Liver (tissue), 9 donors: Measurements from ENCODE around the gene VAPB. TPM values are rescaled to one million over a fixed set of nuclear protein-coding genes. Genes with fewer than 3 reads are reported as not detected.

Experiments
- DNase-seq: peaks from one replicate; pipeline ENCODE4 v3.0.0-alpha.2; 2017; ENCODE audit warnings: low spot score
- H3K27ac ChIP-seq, 2 donors: one replicate each; pipeline ENCODE4 v1.7.0; 2013; ENCODE audit warnings: inconsistent platforms in 2 of 2, low read length in 2 of 2, control low read depth in 1 of 2, low read depth in 1 of 2, mild to moderate bottlenecking in 1 of 2
- H3K27me3 ChIP-seq, 4 donors: one replicate each; pipeline versions ENCODE4 v1.6.1 to v1.7.0; 2013; ENCODE audit warnings: low read length in 3 of 4, inconsistent platforms in 1 of 4, mild to moderate bottlenecking in 1 of 4, moderate library complexity in 1 of 4; ENCODE audit not compliant: control insufficient read depth in 4 of 4, insufficient read depth in 4 of 4
- H3K36me3 ChIP-seq, 4 donors: one replicate each; pipeline versions ENCODE4 v1.6.1 to v1.7.0; 2013; ENCODE audit warnings: low read length in 3 of 4, mild to moderate bottlenecking in 3 of 4, low read depth in 1 of 4, moderate library complexity in 1 of 4; ENCODE audit not compliant: control insufficient read depth in 4 of 4, insufficient read depth in 3 of 4
- H3K4me1 ChIP-seq, 4 donors: one replicate each; pipeline versions ENCODE4 v1.6.1 to v1.7.0; 2013; ENCODE audit warnings: low read length in 3 of 4, mild to moderate bottlenecking in 3 of 4, moderate library complexity in 1 of 4; ENCODE audit not compliant: control insufficient read depth in 4 of 4, insufficient read depth in 4 of 4
- H3K4me3 ChIP-seq, 3 donors: one replicate each; pipeline versions ENCODE4 v1.6.1 to v1.7.0; 2013; ENCODE audit warnings: low read length in 3 of 3, control low read depth in 1 of 3, low read depth in 1 of 3, mild to moderate bottlenecking in 1 of 3
- H3K9ac ChIP-seq, 2 donors: one replicate each; pipeline ENCODE4 v1.7.0; 2013; ENCODE audit warnings: low read length in 2 of 2, mild to moderate bottlenecking in 2 of 2, moderate library complexity in 2 of 2, control low read depth in 1 of 2, low read depth in 1 of 2
- H3K9me3 ChIP-seq, 4 donors: one replicate each; pipeline versions ENCODE4 v1.6.1 to v1.7.0; 2013; ENCODE audit warnings: low read length in 3 of 4; ENCODE audit not compliant: control insufficient read depth in 4 of 4
- ATF3 ChIP-seq: IDR thresholded peaks from 2 replicates; pipeline ENCODE4 v1.6.1; 2016; ENCODE audit warnings: antibody characterized with exemption
- EGR1 ChIP-seq, 2 donors: IDR thresholded peaks; 2 replicates each; pipeline ENCODE4 v1.6.1; 2016 to 2018; ENCODE audit warnings: antibody characterized with exemption in 2 of 2, low read depth in 2 of 2
- FOXA1 ChIP-seq: IDR thresholded peaks from 2 replicates; pipeline ENCODE4 v1.6.1; 2016; ENCODE audit warnings: antibody characterized with exemption
- HNF4A ChIP-seq, 2 donors: conservative IDR thresholded peaks; 2 replicates each; pipeline ENCODE4 v1.6.1; 2016; ENCODE audit warnings: antibody characterized with exemption in 2 of 2, mild to moderate bottlenecking in 2 of 2
- JUND ChIP-seq, 2 donors: IDR thresholded peaks; 2 replicates each; pipeline ENCODE4 v1.6.1; 2016; ENCODE audit warnings: antibody characterized with exemption in 2 of 2
- MAX ChIP-seq: IDR thresholded peaks from 2 replicates; pipeline ENCODE4 v1.6.1; 2016; ENCODE audit warnings: antibody characterized with exemption
- NR2F2 ChIP-seq: IDR thresholded peaks from 2 replicates; pipeline ENCODE4 v1.6.1; 2016; ENCODE audit warnings: antibody characterized with exemption
- RAD21 ChIP-seq, 2 donors: IDR thresholded peaks; 2 replicates each; pipeline ENCODE4 v1.6.1; 2016; ENCODE audit warnings: antibody characterized with exemption in 2 of 2, mild to moderate bottlenecking in 2 of 2
- REST ChIP-seq: IDR thresholded peaks from 2 replicates; pipeline ENCODE4 v1.6.1; 2016; ENCODE audit warnings: antibody characterized with exemption, mild to moderate bottlenecking
- RXRA ChIP-seq, 2 donors: IDR thresholded peaks; 2 replicates each; pipeline ENCODE4 v1.6.1; 2017 to 2018; ENCODE audit warnings: antibody characterized with exemption in 2 of 2, mild to moderate bottlenecking in 1 of 2
- TAF1 ChIP-seq: conservative IDR thresholded peaks from 2 replicates; pipeline ENCODE4 v1.6.1; 2016; ENCODE audit warnings: antibody characterized with exemption, mild to moderate bottlenecking
- WGBS: extraction: QIAGEN DNeasy Blood & Tissue Kit; methylation state at CpG from one replicate; pipeline ENCODE4 v1.1.7; 2013; 5-methylcytosine and 5-hydroxymethylcytosine counted together
- polyA plus RNA-seq, 2 donors: library from polyadenylated mRNA; stranded (reverse) in 1 of 2; unstranded in 1 of 2; fragments of 200-250 nt in 1 of 2; fragments of >200 nt in 1 of 2; fragmentation: Nextera tagmentation in 1 of 2; extraction: Ambion mirVana in 1 of 2; gene quantifications; one replicate each; pipeline versions ENCODE4 v1.2.1 to v1.2.3, GENCODE V29; 2013 to 2015
- total RNA-seq, 2 donors: library from RNA; depleted of rRNA; stranded (reverse); fragments of >200 nt; gene quantifications; one replicate each; pipeline ENCODE4 v1.2.3, GENCODE V29; 2014
- TF ChIP-seq, protein P1 (sequence below): IDR thresholded peaks from 2 replicates; pipeline ENCODE4 v1.6.1; 2016; ENCODE audit warnings: antibody characterized with exemption
- donor health status: healthy.
- donor health status: healthy.
- donor health status: healthy.
- donor health status: healthy.
- donor health status: healthy.

VAPB gene
- total and polyA plus RNA-seq, 4 donors = 12.2 to 21.7 (median 18.5) TPM

GRCh38 chr20:58402827-58403226 lies 13.8 kb downstream of the VAPB start:
- no peak overlapping the region for H3K27ac ChIP-seq
- no peaks in the 10 kb centered on the region for H3K27me3 ChIP-seq
- H3K9ac ChIP-seq = no peak overlapping the region
- no peak overlapping the region for H3K4me3 ChIP-seq
- H3K4me1 ChIP-seq = peaks cover 3 to 18% (median 11%) of the 10 kb centered on the region in 4 donors
- WGBS = 95% methylated on average over 5 of the region's 5 CpGs
- no peak for TF ChIP-seq RAD21 (IDR thresholded peaks at IDR 0.05)
- no peak for TF ChIP-seq REST
- no peak for TF ChIP-seq FOXA1
- no peak for DNase-seq
- H3K9me3 ChIP-seq = no peaks in the 10 kb centered on the region
- no peaks in the 10 kb centered on the region for H3K36me3 ChIP-seq

GRCh38 chr20:58403272-58403671 lies 14.2 kb downstream of the VAPB start:
- H3K4me3 ChIP-seq = no peak overlapping the region
- H3K9me3 ChIP-seq = no peaks in the 10 kb centered on the region
- H3K9ac ChIP-seq = no peak overlapping the region
- no peak for DNase-seq
- WGBS = 96% methylated on average over 3 of the region's 3 CpGs
- H3K36me3 ChIP-seq = no peaks in the 10 kb centered on the region
- no peaks in the 10 kb centered on the region for H3K27me3 ChIP-seq
- peaks cover 3 to 21% (median 13%) of the 10 kb centered on the region in 4 donors for H3K4me1 ChIP-seq
- TF ChIP-seq NR2F2 (no peak), ATF3 (no peak), MAX (no peak), RXRA (IDR thresholded peaks at IDR 0.05) (no peak), HNF4A (conservative IDR thresholded peaks at IDR 0.05) (no peak), FOXA1 (no peak), RAD21 (IDR thresholded peaks at IDR 0.05) (no peak), REST (no peak), TAF1 (no peak), JUND (IDR thresholded peaks at IDR 0.05) (no peak), EGR1 (IDR thresholded peaks at IDR 0.05; ENCODE audit: low read depth in 2 of 2) (no peak)
- TF ChIP-seq, protein P1, sequence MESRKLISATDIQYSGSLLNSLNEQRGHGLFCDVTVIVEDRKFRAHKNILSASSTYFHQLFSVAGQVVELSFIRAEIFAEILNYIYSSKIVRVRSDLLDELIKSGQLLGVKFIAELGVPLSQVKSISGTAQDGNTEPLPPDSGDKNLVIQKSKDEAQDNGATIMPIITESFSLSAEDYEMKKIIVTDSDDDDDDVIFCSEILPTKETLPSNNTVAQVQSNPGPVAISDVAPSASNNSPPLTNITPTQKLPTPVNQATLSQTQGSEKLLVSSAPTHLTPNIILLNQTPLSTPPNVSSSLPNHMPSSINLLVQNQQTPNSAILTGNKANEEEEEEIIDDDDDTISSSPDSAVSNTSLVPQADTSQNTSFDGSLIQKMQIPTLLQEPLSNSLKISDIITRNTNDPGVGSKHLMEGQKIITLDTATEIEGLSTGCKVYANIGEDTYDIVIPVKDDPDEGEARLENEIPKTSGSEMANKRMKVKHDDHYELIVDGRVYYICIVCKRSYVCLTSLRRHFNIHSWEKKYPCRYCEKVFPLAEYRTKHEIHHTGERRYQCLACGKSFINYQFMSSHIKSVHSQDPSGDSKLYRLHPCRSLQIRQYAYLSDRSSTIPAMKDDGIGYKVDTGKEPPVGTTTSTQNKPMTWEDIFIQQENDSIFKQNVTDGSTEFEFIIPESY = no peak
- H3K27ac ChIP-seq = no peak overlapping the region
